ENCODE data around the gene VWA3A.
"Not testable (repeated sequence)": the region's sequence is repeated elsewhere in the genome, so short reads cannot be mapped to it uniquely, and the experiment has no call there.

The VWA3A gene

GRCh38 chr16:22092143-22092933 lies at the start of gene VWA3A:
VWA3A (plus strand) TSS chr16:22092541; CDS start chr16:22092638, 97 bp downstream.
- peak; percentile 74 for DNase-seq

- not testable (repeated sequence) for DNase-seq
Observed at GRCh38 chr16:22043882-22044281, 48.5 kb upstream of the VWA3A start.

GRCh38 chr16:22045888-22046287 lies 46.5 kb upstream of the VWA3A start:
- not testable (repeated sequence) for DNase-seq

- no peak for DNase-seq
Observed at GRCh38 chr16:22050963-22051362, 41.4 kb upstream of the VWA3A start.

GRCh38 chr16:22052980-22053379 lies 39.4 kb upstream of the VWA3A start:
- DNase-seq = no peak

GRCh38 chr16:22053921-22054341 lies 38.4 kb upstream of the VWA3A start:
- DNase-seq = no peak

GRCh38 chr16:22054847-22055590 lies 37.3 kb upstream of the VWA3A start:
- DNase-seq = no peak

GRCh38 chr16:22055881-22056280 lies 36.5 kb upstream of the VWA3A start:
- no peak for DNase-seq

GRCh38 chr16:22063888-22064467 lies 28.4 kb upstream of the VWA3A start:
- no peak for DNase-seq

GRCh38 chr16:22065252-22065651 lies 27.1 kb upstream of the VWA3A start:
- DNase-seq = no peak

- no peak for DNase-seq
Observed at GRCh38 chr16:22070361-22071330, 21.7 kb upstream of the VWA3A start.

GRCh38 chr16:22071331-22071910 lies 20.9 kb upstream of the VWA3A start:
- DNase-seq = peak; percentile 10

- DNase-seq = no peak
Observed at GRCh38 chr16:22073350-22073749, 19.0 kb upstream of the VWA3A start.

- no peak for DNase-seq
Observed at GRCh38 chr16:22075043-22075757, 17.1 kb upstream of the VWA3A start.

- no peak for DNase-seq
Observed at GRCh38 chr16:22075776-22076175, 16.6 kb upstream of the VWA3A start.

- peak; percentile 43 for DNase-seq
Observed at GRCh38 chr16:22077700-22078313, 14.5 kb upstream of the VWA3A start.

GRCh38 chr16:22078656-22079055 lies 13.7 kb upstream of the VWA3A start:
- no peak for DNase-seq

- no peak for DNase-seq
Observed at GRCh38 chr16:22081050-22081449, 11.3 kb upstream of the VWA3A start.

- DNase-seq = no peak
Observed at GRCh38 chr16:22086440-22086839, 5.9 kb upstream of the VWA3A start.

GRCh38 chr16:22088642-22089041 lies 3.7 kb upstream of the VWA3A start:
- DNase-seq = no peak

GRCh38 chr16:22089910-22090309 lies 2.4 kb upstream of the VWA3A start:
- no peak for DNase-seq

All from NCI-H146 (cell line).